HG03342 (cell line): ENCODE measurements around the gene SYTL1.

Source experiments
- ATAC-seq: cut with Tn5 transposase; IDR thresholded peaks from one replicate; pipeline ENCODE4 v1.9.1; 2021; ENCODE audit warnings: mild to moderate bottlenecking, moderate library complexity; ENCODE audit not compliant: unreplicated experiment

Gene SYTL1

GRCh38 chr1:27341525-27342252 lies at the start of gene SYTL1:
Gene SYTL1, plus strand, starts transcription at chr1:27342022. Its CDS starts 3,313 bp downstream, at chr1:27345335.
- peak; percentile 57 for ATAC-seq

GRCh38 chr1:27292106-27292505 lies 49.7 kb upstream of the SYTL1 start:
- ATAC-seq, result no peak

GRCh38 chr1:27293915-27294314 lies 47.9 kb upstream of the SYTL1 start:
- ATAC-seq, result no peak

GRCh38 chr1:27296773-27297291 lies 45.0 kb upstream of the SYTL1 start:
- no peak for ATAC-seq

GRCh38 chr1:27297903-27298302 lies 43.9 kb upstream of the SYTL1 start:
- ATAC-seq, result no peak

- no peak for ATAC-seq
These were observed 43.0 kb upstream of the SYTL1 start for GRCh38 chr1:27298632-27299384.

GRCh38 chr1:27299385-27300271 lies 42.2 kb upstream of the SYTL1 start:
- ATAC-seq, result no peak

GRCh38 chr1:27300341-27301051 lies 41.3 kb upstream of the SYTL1 start:
- no peak for ATAC-seq

GRCh38 chr1:27301052-27301422 lies 40.8 kb upstream of the SYTL1 start:
- ATAC-seq, result no peak

- ATAC-seq, result no peak
These were observed 40.1 kb upstream of the SYTL1 start for GRCh38 chr1:27301582-27302199.

GRCh38 chr1:27302612-27303011 lies 39.2 kb upstream of the SYTL1 start:
- no peak for ATAC-seq

- no peak for ATAC-seq
These were observed 38.3 kb upstream of the SYTL1 start for GRCh38 chr1:27303509-27303908.

- no peak for ATAC-seq
These were observed 35.8 kb upstream of the SYTL1 start for GRCh38 chr1:27306071-27306470.

GRCh38 chr1:27306892-27307761 lies 34.7 kb upstream of the SYTL1 start:
- ATAC-seq, result no peak

- ATAC-seq, result no peak
These were observed 33.8 kb upstream of the SYTL1 start for GRCh38 chr1:27307874-27308598.

- no peak for ATAC-seq
These were observed 27.7 kb upstream of the SYTL1 start for GRCh38 chr1:27314169-27314568.

GRCh38 chr1:27314737-27315136 lies 27.1 kb upstream of the SYTL1 start:
- no peak for ATAC-seq

- ATAC-seq, result no peak
These were observed 25.0 kb upstream of the SYTL1 start for GRCh38 chr1:27316860-27317259.
